Duodenal mucosa (tissue), 2 donors: ENCODE measurements around the gene SHANK2.

Experiments
- H3K27ac ChIP-seq: one replicate; pipeline ENCODE4 v1.7.0; 2013; ENCODE audit warnings: low read depth, low read length
- H3K27me3 ChIP-seq, 2 donors: one replicate each; pipeline ENCODE4 v1.7.0; 2013; ENCODE audit warnings: low read length in 2 of 2, control low read depth in 1 of 2; ENCODE audit not compliant: insufficient read depth in 2 of 2, control insufficient read depth in 1 of 2
- H3K36me3 ChIP-seq, 2 donors: one replicate each; pipeline ENCODE4 v1.7.0; 2013; ENCODE audit warnings: low read length in 2 of 2, control low read depth in 1 of 2; ENCODE audit not compliant: insufficient read depth in 2 of 2, control insufficient read depth in 1 of 2
- H3K4me1 ChIP-seq, 2 donors: one replicate each; pipeline ENCODE4 v1.7.0; 2013; ENCODE audit warnings: low read length in 2 of 2, control low read depth in 1 of 2; ENCODE audit not compliant: insufficient read depth in 2 of 2, control insufficient read depth in 1 of 2
- H3K4me3 ChIP-seq, 2 donors: one replicate each; pipeline ENCODE4 v1.7.0; 2013; ENCODE audit warnings: low read length in 2 of 2, low read depth in 1 of 2
- H3K9ac ChIP-seq, 2 donors: one replicate each; pipeline ENCODE4 v1.7.0; 2013; ENCODE audit warnings: low read length in 2 of 2, low read depth in 1 of 2
- H3K9me3 ChIP-seq, 2 donors: one replicate each; pipeline ENCODE4 v1.7.0; 2013; ENCODE audit warnings: low read length in 2 of 2, control low read depth in 1 of 2; ENCODE audit not compliant: control insufficient read depth in 1 of 2

Gene SHANK2

GRCh38 chr11:71286701-71287643 lies 34.6 kb upstream of the SHANK2 start:
- Histone ChIP-seq H3K27ac (no peak overlapping the region), H3K4me1 (peaks cover 20 to 27% of the 10 kb centered on the region in 2 donors), H3K4me3 (no peak overlapping the region), H3K27me3 (no peaks in the 10 kb centered on the region), H3K9me3 (no peaks in the 10 kb centered on the region), H3K9ac (no peak overlapping the region), H3K36me3 (no peaks in the 10 kb centered on the region)

GRCh38 chr11:71285111-71285510 lies 32.7 kb upstream of the SHANK2 start:
- Histone ChIP-seq H3K27ac (no peak overlapping the region), H3K4me3 (no peak overlapping the region), H3K4me1 (peaks cover 20 to 27% of the 10 kb centered on the region in 2 donors), H3K9ac (no peak overlapping the region), H3K27me3 (no peaks in the 10 kb centered on the region), H3K9me3 (no peaks in the 10 kb centered on the region), H3K36me3 (no peaks in the 10 kb centered on the region)

DNA sequence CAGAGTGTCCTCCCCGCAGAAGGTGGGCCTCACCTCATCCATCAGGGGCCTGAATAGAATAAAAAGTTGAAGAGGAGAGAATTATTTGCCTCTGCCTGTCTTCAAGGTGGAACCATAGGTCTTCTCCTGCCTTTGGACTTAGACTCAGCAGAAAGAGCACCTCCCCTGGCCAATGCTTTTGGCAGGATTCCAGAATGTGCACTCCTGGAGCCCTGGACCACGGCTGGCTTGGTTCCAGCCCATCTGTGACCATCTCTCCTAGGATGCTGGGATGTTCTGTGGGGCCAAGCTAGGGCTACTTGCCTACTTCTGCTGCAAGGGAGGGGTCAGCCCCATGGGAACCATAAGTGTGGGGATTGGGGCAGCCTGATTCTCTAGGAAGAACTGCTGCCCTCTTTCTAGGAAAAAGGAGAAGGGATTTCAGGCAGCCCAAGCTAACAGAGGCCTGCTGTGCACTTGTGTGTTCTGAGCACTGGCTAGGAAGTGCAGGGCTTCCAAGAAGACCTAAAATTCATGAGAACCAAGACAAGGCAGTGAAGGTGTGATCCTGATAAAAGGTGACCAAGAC lies 32.2 kb upstream of the SHANK2 start:
- H3K9ac ChIP-seq = peak overlapping the region; percentile 65 to 67
- no peaks in the 10 kb centered on the region for H3K9me3 ChIP-seq
- peak overlapping the region; percentile 69 to 74 for H3K4me3 ChIP-seq
- H3K4me1 ChIP-seq = peaks cover 20 to 27% of the 10 kb centered on the region in 2 donors
- H3K27me3 ChIP-seq = no peaks in the 10 kb centered on the region
- H3K36me3 ChIP-seq = no peaks in the 10 kb centered on the region
- peak overlapping the region; percentile 68 for H3K27ac ChIP-seq

DNA sequence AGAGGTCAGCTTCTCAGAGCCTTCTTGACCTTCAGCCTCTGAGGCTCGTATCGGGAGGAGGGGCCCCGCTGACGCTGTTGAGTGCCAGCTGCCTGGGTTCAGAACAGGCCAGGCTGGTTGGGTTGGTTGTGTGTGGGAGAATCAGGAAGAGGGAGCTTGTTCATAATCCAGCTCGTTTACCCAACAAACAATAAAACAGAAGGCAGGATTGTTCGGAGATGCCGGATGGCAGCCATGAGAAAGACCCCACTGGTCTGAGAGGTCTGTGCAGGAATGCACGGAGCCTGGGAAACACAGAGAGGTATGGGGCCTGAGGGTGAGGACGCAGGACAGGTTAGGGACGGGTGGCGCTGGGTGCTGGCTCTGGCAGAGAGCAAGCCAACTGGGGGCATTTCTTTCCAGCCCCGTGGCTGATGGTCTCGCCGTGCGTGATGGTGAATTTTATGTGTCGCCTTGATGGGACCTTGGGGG lies 31.6 kb upstream of the SHANK2 start:
- peak overlapping the region; percentile 69 to 74 for H3K4me3 ChIP-seq
- no peaks in the 10 kb centered on the region for H3K36me3 ChIP-seq
- H3K27ac ChIP-seq = peak overlapping the region; percentile 68
- no peaks in the 10 kb centered on the region for H3K27me3 ChIP-seq
- peak overlapping the region; percentile 65 to 67 for H3K9ac ChIP-seq
- H3K9me3 ChIP-seq = no peaks in the 10 kb centered on the region
- H3K4me1 ChIP-seq = peaks cover 20 to 27% of the 10 kb centered on the region in 2 donors

DNA sequence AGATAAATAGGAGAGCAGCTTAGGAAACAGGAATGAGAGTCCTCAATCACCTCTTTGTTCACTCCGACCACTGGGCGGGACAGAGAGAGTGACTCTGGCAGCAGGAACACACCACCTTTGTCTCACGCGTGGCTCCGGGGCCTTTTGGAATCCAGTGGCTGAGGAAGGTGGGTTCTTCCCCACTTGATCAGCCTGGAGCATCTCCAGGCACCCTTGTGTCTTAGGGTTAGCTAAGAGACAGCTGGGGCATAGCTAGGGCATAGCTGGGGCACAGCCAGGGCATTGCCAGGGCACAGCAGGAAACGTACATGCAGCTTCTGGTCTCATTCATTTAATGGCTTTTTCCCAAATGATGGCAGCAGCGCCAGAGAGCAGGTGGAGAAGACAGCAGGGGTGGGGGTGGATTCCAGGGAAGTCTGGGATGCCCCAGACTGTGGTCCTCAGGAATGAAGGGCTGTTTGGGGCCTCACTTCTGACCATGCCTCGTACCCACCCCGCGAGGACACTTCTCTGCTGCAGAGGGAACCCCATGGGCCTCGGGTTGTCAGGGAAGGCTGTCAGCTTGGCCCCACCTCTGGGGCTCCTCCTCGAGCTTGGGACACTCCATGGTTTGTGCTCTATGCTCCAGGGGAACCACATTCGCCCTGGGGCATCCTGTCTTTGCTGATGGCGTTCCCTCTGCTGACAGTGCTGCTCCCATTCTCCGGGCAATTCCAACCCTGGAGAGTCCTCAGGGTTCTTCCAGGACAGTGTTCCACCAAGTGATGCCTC lies 30.4 kb upstream of the SHANK2 start:
- H3K9me3 ChIP-seq = no peaks in the 10 kb centered on the region
- H3K36me3 ChIP-seq = no peaks in the 10 kb centered on the region
- H3K27me3 ChIP-seq = no peaks in the 10 kb centered on the region
- H3K27ac ChIP-seq = no peak overlapping the region
- no peak overlapping the region for H3K9ac ChIP-seq
- peaks cover 20 to 27% of the 10 kb centered on the region in 2 donors for H3K4me1 ChIP-seq
- no peak overlapping the region for H3K4me3 ChIP-seq

DNA sequence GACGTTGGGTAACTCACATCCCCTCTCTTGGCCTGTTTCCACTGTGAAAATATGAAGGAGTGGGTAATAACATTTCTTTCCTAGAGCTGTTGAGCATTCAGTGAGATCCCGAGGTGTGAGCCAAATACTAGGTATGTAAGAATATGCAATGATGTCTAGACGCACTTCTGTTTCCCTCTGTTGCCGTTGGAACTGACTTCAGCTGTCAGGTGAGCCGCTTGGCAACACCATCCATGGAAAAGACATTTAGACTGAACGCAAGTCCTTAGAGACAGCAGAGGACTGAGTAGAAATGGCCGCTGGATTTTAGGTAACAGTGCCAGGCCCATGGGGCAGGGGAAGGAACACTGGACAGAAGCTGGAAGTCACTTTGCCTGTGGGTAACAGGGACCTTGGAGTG lies 29.5 kb upstream of the SHANK2 start:
- no peaks in the 10 kb centered on the region for H3K9me3 ChIP-seq
- no peaks in the 10 kb centered on the region for H3K27me3 ChIP-seq
- H3K27ac ChIP-seq = no peak overlapping the region
- H3K4me1 ChIP-seq = peaks cover 13 to 20% of the 10 kb centered on the region in 2 donors
- no peaks in the 10 kb centered on the region for H3K36me3 ChIP-seq
- H3K4me3 ChIP-seq = no peak overlapping the region
- no peak overlapping the region for H3K9ac ChIP-seq

DNA sequence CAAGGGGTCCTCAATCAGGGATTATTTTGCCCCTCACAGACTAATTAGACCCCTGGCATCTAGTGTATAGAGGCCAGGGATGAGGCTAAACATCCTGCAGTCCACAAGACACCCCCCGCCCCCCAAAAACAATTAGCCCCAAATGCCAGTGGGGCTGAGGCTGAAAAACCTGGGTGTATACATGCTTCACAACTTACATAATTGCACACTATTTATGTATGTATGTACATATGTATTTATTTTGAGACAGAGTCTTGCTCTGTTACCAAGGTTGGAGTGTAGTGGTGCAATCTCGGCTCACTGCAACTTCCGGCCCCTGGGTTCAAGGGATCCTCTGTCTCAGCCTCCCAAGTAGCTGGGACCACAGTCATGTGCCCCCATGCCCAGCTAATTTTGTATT lies 28.8 kb upstream of the SHANK2 start:
- Histone ChIP-seq H3K36me3 (no peaks in the 10 kb centered on the region), H3K4me3 (no peak overlapping the region), H3K4me1 (peaks cover 10 to 16% of the 10 kb centered on the region in 2 donors), H3K27me3 (no peaks in the 10 kb centered on the region), H3K9ac (no peak overlapping the region), H3K27ac (no peak overlapping the region), H3K9me3 (no peaks in the 10 kb centered on the region)

- Histone ChIP-seq H3K27ac (no peak overlapping the region), H3K36me3 (no peaks in the 10 kb centered on the region), H3K9me3 (no peaks in the 10 kb centered on the region), H3K9ac (no peak overlapping the region), H3K4me3 (no peak overlapping the region), H3K4me1 (peaks cover 9 to 15% of the 10 kb centered on the region in 2 donors), H3K27me3 (no peaks in the 10 kb centered on the region)
Measured at GRCh38 chr11:71279916-71280645, 27.7 kb upstream of the SHANK2 start.

DNA sequence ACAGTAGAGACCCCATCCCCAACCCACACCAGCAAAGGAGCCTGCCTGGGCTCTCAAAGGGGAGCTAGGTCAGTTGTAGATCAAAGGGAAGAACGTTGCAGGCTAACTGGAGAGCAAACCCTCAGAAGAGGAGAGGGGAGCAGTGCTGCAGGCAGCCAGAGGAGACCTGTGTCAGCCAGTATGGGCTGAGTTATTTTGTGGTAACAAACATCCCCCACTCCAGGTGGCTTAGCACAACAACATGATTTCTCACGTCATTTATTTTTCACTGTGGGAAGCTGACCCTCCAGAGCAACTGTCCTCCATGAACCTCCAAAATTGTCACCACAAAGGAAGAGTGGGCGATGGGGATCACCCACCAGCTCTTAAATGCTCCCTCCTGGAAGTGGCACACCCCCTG lies 19.8 kb upstream of the SHANK2 start:
- H3K27me3 ChIP-seq = no peaks in the 10 kb centered on the region

More for the DNA sequence above, 19.8 kb upstream of the SHANK2 start:
- H3K27ac ChIP-seq = no peak overlapping the region
- H3K4me3 ChIP-seq = no peak overlapping the region
- no peak overlapping the region for H3K9ac ChIP-seq
- peaks cover 15 to 23% of the 10 kb centered on the region in 2 donors for H3K4me1 ChIP-seq
- no peaks in the 10 kb centered on the region for H3K36me3 ChIP-seq
- peaks cover 9 to 10% of the 10 kb centered on the region in 2 donors for H3K9me3 ChIP-seq
